K562 (cell line): ENCODE measurements around the gene MAP3K7. TPM values are rescaled to one million over a fixed set of nuclear protein-coding genes. Genes with fewer than 3 reads are reported as not detected.

Source experiments
- ATF2 ChIP-seq: sonication (generic); formaldehyde crosslinking; IDR thresholded peaks from 2 replicates; pipeline ENCODE4 v1.8.1; 2022; ENCODE audit warnings: missing genetic modification reagents
- BRD4 ChIP-seq: fragments of 200-600 bp; sonication (generic); IDR thresholded peaks from 2 replicates; pipeline ENCODE4 v1.6.1; 2017; ENCODE audit warnings: inconsistent platforms
- BRD9 ChIP-seq: fragments of 450-650 bp; IDR thresholded peaks from 2 replicates; pipeline ENCODE4 v1.6.1; 2018; ENCODE audit warnings: low read depth; ENCODE audit not compliant: partially characterized antibody
- CBX1 ChIP-seq: sonication (generic); IDR thresholded peaks from 2 replicates; pipeline ENCODE4 v1.6.1; 2016; ENCODE audit warnings: antibody characterized with exemption, low read depth, mild to moderate bottlenecking
- JUND ChIP-seq, 2 experiments: IDR thresholded peaks; 2 replicates in 1 of 2; 3 replicates in 1 of 2; pipeline ENCODE4 v1.6.1; 2011; ENCODE audit warnings: borderline replicate concordance in 2 of 2, low read depth in 2 of 2, low read length in 2 of 2, improper control_type of control experiment in 1 of 2, missing biosample characterization in 1 of 2, missing genetic modification characterization in 1 of 2, missing genetic modification reagents in 1 of 2
- MAFF ChIP-seq: IDR thresholded peaks from 2 replicates; pipeline ENCODE4 v1.6.1; 2012; ENCODE audit warnings: low read length, improper control_type of control experiment
- MAFG ChIP-seq: fragments of 450-650 bp; conservative IDR thresholded peaks from 2 replicates; pipeline ENCODE4 v1.6.1; 2016; ENCODE audit warnings: missing genetic modification characterization, missing compliant biosample characterization
- MCM7 ChIP-seq, 2 experiments: fragments of 450-650 bp; IDR thresholded peaks; 2 replicates each; pipeline ENCODE4 v1.6.1; 2016 to 2018
- MEF2A ChIP-seq: IDR thresholded peaks from 2 replicates; pipeline ENCODE4 v1.6.1; 2011; ENCODE audit warnings: low read depth, mild to moderate bottlenecking, low read length, moderate library complexity; ENCODE audit not compliant: control insufficient read depth
- NFE2L1 ChIP-seq: fragments of 450-650 bp; IDR thresholded peaks from 2 replicates; pipeline ENCODE4 v1.6.1; 2016; ENCODE audit warnings: missing genetic modification characterization, low read depth, mild to moderate bottlenecking, missing compliant biosample characterization, moderate library complexity, borderline replicate concordance
- NFRKB ChIP-seq: fragments of 450-650 bp; IDR thresholded peaks from 2 replicates; pipeline ENCODE4 v1.6.1; 2016; ENCODE audit warnings: low read depth
- TFAM ChIP-seq: fragments of 250-450 bp; sonication (Bioruptor Pico); conservative IDR thresholded peaks from 2 replicates; pipeline ENCODE4 v1.5.0; 2021; ENCODE audit warnings: mild to moderate bottlenecking, moderate library complexity
- ZBTB12 ChIP-seq: fragments of 250-450 bp; sonication (Bioruptor Pico); IDR thresholded peaks from 2 replicates; pipeline ENCODE4 v1.4.0; 2020
- ZBTB5 ChIP-seq: fragments of 450-650 bp; IDR thresholded peaks from 2 replicates; pipeline ENCODE4 v1.6.1; 2017; ENCODE audit warnings: antibody characterized with exemption
- ZNF280B ChIP-seq: fragments of 250-450 bp; sonication (Bioruptor Pico); IDR thresholded peaks from 2 replicates; pipeline ENCODE4 v1.5.1; 2021; ENCODE audit warnings: mild to moderate bottlenecking
- ZNF583 ChIP-seq: fragments of 250-450 bp; sonication (Bioruptor Pico); IDR thresholded peaks from 2 replicates; pipeline ENCODE4 v1.4.0; 2020
- ZNF764 ChIP-seq: fragments of 250-450 bp; sonication (Bioruptor Pico); IDR thresholded peaks from 2 replicates; pipeline ENCODE4 v1.4.0; 2020; ENCODE audit warnings: low read depth, mild to moderate bottlenecking, moderate library complexity
- polyA plus RNA-seq, 8 experiments: library from polyadenylated mRNA; depleted of rRNA in 4 of 8; stranded (reverse) in 5 of 8; unstranded in 3 of 8; fragments of >200 nt; fragmentation: Nextera tagmentation in 2 of 8; fragmentation: Illumina TruSeq in 1 of 8; extraction: Ambion mirVana in 2 of 8; extraction: Trizol in 1 of 8; gene quantifications; 2 replicates each; pipeline versions ENCODE4 v1.2.1 to v1.2.3, GENCODE V29; 2011 to 2014; ENCODE audit warnings: inconsistent platforms in 1 of 8, missing spikeins in 1 of 8
- total RNA-seq, 7 experiments: library from RNA; depleted of rRNA in 6 of 7; stranded (reverse); fragments of >200 nt in 6 of 7; fragmentation: Illumina TruSeq in 2 of 7; extraction: Trizol in 2 of 7; gene quantifications; 2 replicates each; pipeline versions ENCODE4 v1.2.1 to v1.2.3, GENCODE V29; 2011 to 2021; ENCODE audit warnings: low replicate concordance in 1 of 7
- TF ChIP-seq, protein P1 (sequence below): sonication (generic); formaldehyde crosslinking; IDR thresholded peaks from 2 replicates; pipeline ENCODE4 v1.8.0; 2023; ENCODE audit warnings: missing genetic modification reagents, mild to moderate bottlenecking, borderline replicate concordance

MAP3K7 gene
- total and polyA plus RNA-seq, 9 of the 15 experiments (the other 6 are each of a cell fraction or from before 2014, with no cell fraction given): 13.4 to 60.9 (median 34.8) TPM

DNA sequence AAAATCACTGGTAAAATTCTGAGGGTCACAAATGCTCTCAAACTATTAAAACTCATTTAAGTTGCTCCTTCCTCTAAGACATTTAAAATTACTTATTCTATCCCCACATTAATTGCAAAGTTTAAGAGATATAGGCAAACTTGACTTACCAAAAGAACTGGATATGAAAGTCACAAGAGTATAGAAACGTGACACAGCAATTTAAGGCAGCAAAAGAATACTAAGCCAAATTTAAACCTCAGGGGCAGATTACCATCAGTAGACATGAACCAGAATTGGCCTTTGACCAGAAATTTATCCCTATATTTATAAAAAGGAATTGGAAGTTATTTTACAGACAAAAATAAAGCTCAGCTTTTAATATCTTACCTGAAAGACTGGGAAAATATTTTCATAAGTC lies 56.0 kb downstream of the MAP3K7 start (continued):
- TF ChIP-seq JUND (IDR thresholded peaks at IDR 0.05; ENCODE audit: borderline replicate concordance, low read depth, low read length): 0 out of 2 replicates have a peak, but pooled peaks have one; percentile 15
- no peak for TF ChIP-seq JUND (tag; IDR thresholded peaks at IDR 0.05; ENCODE audit: borderline replicate concordance, low read depth, low read length)
- no peak for TF ChIP-seq MCM7 (IDR thresholded peaks at IDR 0.05)
- no peak for TF ChIP-seq ZNF280B (CRISPR knock-in tag)
- TF ChIP-seq ZNF764 (CRISPR knock-in tag): no peak
- TF ChIP-seq, protein P1, sequence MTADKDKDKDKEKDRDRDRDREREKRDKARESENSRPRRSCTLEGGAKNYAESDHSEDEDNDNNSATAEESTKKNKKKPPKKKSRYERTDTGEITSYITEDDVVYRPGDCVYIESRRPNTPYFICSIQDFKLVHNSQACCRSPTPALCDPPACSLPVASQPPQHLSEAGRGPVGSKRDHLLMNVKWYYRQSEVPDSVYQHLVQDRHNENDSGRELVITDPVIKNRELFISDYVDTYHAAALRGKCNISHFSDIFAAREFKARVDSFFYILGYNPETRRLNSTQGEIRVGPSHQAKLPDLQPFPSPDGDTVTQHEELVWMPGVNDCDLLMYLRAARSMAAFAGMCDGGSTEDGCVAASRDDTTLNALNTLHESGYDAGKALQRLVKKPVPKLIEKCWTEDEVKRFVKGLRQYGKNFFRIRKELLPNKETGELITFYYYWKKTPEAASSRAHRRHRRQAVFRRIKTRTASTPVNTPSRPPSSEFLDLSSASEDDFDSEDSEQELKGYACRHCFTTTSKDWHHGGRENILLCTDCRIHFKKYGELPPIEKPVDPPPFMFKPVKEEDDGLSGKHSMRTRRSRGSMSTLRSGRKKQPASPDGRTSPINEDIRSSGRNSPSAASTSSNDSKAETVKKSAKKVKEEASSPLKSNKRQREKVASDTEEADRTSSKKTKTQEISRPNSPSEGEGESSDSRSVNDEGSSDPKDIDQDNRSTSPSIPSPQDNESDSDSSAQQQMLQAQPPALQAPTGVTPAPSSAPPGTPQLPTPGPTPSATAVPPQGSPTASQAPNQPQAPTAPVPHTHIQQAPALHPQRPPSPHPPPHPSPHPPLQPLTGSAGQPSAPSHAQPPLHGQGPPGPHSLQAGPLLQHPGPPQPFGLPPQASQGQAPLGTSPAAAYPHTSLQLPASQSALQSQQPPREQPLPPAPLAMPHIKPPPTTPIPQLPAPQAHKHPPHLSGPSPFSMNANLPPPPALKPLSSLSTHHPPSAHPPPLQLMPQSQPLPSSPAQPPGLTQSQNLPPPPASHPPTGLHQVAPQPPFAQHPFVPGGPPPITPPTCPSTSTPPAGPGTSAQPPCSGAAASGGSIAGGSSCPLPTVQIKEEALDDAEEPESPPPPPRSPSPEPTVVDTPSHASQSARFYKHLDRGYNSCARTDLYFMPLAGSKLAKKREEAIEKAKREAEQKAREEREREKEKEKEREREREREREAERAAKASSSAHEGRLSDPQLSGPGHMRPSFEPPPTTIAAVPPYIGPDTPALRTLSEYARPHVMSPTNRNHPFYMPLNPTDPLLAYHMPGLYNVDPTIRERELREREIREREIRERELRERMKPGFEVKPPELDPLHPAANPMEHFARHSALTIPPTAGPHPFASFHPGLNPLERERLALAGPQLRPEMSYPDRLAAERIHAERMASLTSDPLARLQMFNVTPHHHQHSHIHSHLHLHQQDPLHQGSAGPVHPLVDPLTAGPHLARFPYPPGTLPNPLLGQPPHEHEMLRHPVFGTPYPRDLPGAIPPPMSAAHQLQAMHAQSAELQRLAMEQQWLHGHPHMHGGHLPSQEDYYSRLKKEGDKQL (CRISPR knock-in tag): no peak
- TF ChIP-seq ZBTB5: no peak
- TF ChIP-seq MAFG: peak; percentile 96
- no peak for TF ChIP-seq MEF2A
- TF ChIP-seq NFE2L1 (tag): peak; percentile 83
- no peak for TF ChIP-seq NFRKB
- TF ChIP-seq ZBTB12 (CRISPR knock-in tag): no peak
- TF ChIP-seq BRD9: no peak
- no peak for TF ChIP-seq ZNF583 (CRISPR knock-in tag)
- TF ChIP-seq CBX1: no peak
- no peak for TF ChIP-seq BRD4
- TF ChIP-seq ATF2: no peak
- no peak for TF ChIP-seq TFAM (CRISPR knock-in tag)
- peak; percentile 80 for TF ChIP-seq MAFF
